ENCODE measurements around the gene MASP2. TPM values are rescaled to one million over a fixed set of nuclear protein-coding genes. Genes with fewer than 3 reads are reported as not detected.
"Not testable (repeated sequence)": the region's sequence is repeated elsewhere in the genome, so short reads cannot be mapped to it uniquely, and the experiment has no call there.

Gene MASP2
- total RNA-seq, 1 donor from 2014 or later = not detected

GRCh38 chr1:11065796-11066195, 18.8 kb upstream of the MASP2 start:
- FAIRE-seq = no peak
- no peak overlapping the region for H3K4me3 ChIP-seq (ENCODE audit: low read depth, low read length)
- H3K27me3 ChIP-seq (ENCODE audit: control insufficient read depth, insufficient read depth, low read length) = no peaks in the 10 kb centered on the region
- no peak for DNase-seq (ENCODE audit: low read depth)
- TF ChIP-seq CTCF (IDR thresholded peaks at IDR 0.05; ENCODE audit: insufficient read depth, low read length, severe bottlenecking) = no peak
- H3K36me3 ChIP-seq (ENCODE audit: control insufficient read depth, insufficient read depth, low read length) = peaks cover 27% of the 10 kb centered on the region

DNA sequence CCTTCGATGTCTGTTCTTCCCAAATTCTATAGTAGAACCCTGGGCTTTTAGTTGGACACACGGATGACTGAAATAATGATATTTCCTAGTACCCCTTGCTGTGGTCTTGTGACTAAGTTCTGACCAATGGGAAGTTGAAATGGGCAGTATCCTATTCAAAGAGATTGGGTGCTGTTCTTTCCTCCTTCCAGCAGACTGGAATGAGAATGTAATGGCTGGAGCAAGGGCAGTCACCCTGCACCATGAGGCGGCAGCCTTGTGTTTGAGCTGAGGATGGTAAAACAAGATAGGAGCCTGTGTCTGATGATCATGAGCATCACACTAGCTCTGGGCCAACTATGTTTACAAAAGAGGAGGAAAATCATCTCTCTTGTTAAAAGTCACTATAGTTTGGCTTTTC, 17.9 kb upstream of the MASP2 start:
- peaks cover 25% of the 10 kb centered on the region for H3K36me3 ChIP-seq (ENCODE audit: control insufficient read depth, insufficient read depth, low read length)
- no peak for TF ChIP-seq CTCF (IDR thresholded peaks at IDR 0.05; ENCODE audit: insufficient read depth, low read length, severe bottlenecking)
- no peaks in the 10 kb centered on the region for H3K27me3 ChIP-seq (ENCODE audit: control insufficient read depth, insufficient read depth, low read length)
- FAIRE-seq (no peak), DNase-seq (ENCODE audit: low read depth) (no peak)
- no peak overlapping the region for H3K4me3 ChIP-seq (ENCODE audit: low read depth, low read length)

- not testable (repeated sequence) for DNase-seq (ENCODE audit: low read depth); H3K27me3 ChIP-seq (ENCODE audit: control insufficient read depth, insufficient read depth, low read length); FAIRE-seq; H3K4me3 ChIP-seq (ENCODE audit: low read depth, low read length)
- H3K36me3 ChIP-seq (ENCODE audit: control insufficient read depth, insufficient read depth, low read length) = peaks cover 23% of the 10 kb centered on the region
These were observed 17.0 kb upstream of the MASP2 start for GRCh38 chr1:11063937-11064537.

- Histone ChIP-seq H3K4me3 (ENCODE audit: low read depth, low read length) (no peak overlapping the region), H3K36me3 (ENCODE audit: control insufficient read depth, insufficient read depth, low read length) (peaks cover 19% of the 10 kb centered on the region), H3K27me3 (ENCODE audit: control insufficient read depth, insufficient read depth, low read length) (no peaks in the 10 kb centered on the region)
- FAIRE-seq (no peak), DNase-seq (ENCODE audit: low read depth) (no peak)
- TF ChIP-seq CTCF (IDR thresholded peaks at IDR 0.05; ENCODE audit: insufficient read depth, low read length, severe bottlenecking) = no peak
These were observed 15.9 kb upstream of the MASP2 start for GRCh38 chr1:11062965-11063401.

DNA sequence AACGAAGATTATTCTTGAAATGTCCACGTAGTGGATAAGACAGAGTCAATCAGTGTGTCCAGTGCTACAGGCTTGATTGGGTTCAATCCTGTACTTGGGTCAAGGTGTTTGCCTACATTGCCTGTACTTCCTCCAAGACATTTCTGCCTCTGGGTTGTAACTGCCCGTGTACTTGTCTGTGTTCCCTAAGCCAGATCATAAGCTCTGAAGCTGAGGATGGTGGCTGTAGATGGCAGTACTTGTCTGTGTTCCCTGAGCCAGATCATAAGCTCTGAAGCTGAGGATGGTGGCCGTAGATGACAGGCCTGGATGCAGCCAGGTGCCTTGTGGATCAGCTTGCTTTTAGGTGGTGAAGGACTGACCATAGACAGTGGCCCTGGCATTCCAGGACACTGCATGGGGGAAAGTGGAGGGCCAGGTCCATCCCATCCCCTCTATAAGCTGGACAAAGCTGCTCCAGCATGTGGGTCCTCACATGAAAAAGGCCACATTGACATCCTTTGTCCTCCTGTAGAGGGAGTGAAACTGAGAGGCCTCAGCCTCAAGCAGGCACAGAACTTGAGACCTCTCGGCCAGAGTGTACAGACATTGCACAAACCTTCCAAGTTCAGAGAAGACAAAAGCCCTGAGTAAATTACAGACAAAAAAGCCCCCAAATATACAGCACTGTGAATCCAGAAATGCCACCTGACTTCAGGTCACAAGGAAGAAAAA, 14.8 kb upstream of the MASP2 start:
- Histone ChIP-seq H3K36me3 (ENCODE audit: control insufficient read depth, insufficient read depth, low read length) (peaks cover 18% of the 10 kb centered on the region), H3K4me3 (ENCODE audit: low read depth, low read length) (no peak overlapping the region), H3K27me3 (ENCODE audit: control insufficient read depth, insufficient read depth, low read length) (no peaks in the 10 kb centered on the region)
- FAIRE-seq (no peak), DNase-seq (ENCODE audit: low read depth) (no peak)
- TF ChIP-seq CTCF (IDR thresholded peaks at IDR 0.05; ENCODE audit: insufficient read depth, low read length, severe bottlenecking) = no peak

- no peak for FAIRE-seq
- H3K36me3 ChIP-seq (ENCODE audit: control insufficient read depth, insufficient read depth, low read length) = peaks cover 20% of the 10 kb centered on the region
- peak; percentile 36 for TF ChIP-seq CTCF (IDR thresholded peaks at IDR 0.05; ENCODE audit: insufficient read depth, low read length, severe bottlenecking)
- H3K27me3 ChIP-seq (ENCODE audit: control insufficient read depth, insufficient read depth, low read length) = no peaks in the 10 kb centered on the region
- DNase-seq (ENCODE audit: low read depth) = peak; percentile 77
- H3K4me3 ChIP-seq (ENCODE audit: low read depth, low read length) = peak within 1 kb of the TSS; percentile 98
These were observed 13.2 kb upstream of the MASP2 start, which contains the start of gene SRM for GRCh38 chr1:11059968-11060830. Gene SRM, minus strand, starts transcription at chr1:11060018. Its CDS starts 75 bp downstream, at chr1:11059943.

All from bronchial epithelial cell (primary cell).